ENCODE measurements around the gene CELF1.

- TF ChIP-seq CTCF (IDR thresholded peaks at IDR 0.05) (no peak), POLR2A (IDR thresholded peaks at IDR 0.05) (no peak), EP300 (IDR thresholded peaks at IDR 0.05) (no peak)
These were observed 109.1 kb downstream of the CELF1 start for GRCh38 chr11:47443817-47444216.

All from gastroesophageal sphincter (tissue), 3 donors.